Measurements from ENCODE around the gene LAT. TPM values are rescaled to one million over a fixed set of nuclear protein-coding genes. Genes with fewer than 3 reads are reported as not detected.
A peak's percentile ranks its signal among the peaks of the same experiment; 100 is the strongest.

LAT gene
- total and polyA plus RNA-seq, 3 donors from 2014 or later, result 7.4 to 9.0 (median 8.4) TPM

DNA sequence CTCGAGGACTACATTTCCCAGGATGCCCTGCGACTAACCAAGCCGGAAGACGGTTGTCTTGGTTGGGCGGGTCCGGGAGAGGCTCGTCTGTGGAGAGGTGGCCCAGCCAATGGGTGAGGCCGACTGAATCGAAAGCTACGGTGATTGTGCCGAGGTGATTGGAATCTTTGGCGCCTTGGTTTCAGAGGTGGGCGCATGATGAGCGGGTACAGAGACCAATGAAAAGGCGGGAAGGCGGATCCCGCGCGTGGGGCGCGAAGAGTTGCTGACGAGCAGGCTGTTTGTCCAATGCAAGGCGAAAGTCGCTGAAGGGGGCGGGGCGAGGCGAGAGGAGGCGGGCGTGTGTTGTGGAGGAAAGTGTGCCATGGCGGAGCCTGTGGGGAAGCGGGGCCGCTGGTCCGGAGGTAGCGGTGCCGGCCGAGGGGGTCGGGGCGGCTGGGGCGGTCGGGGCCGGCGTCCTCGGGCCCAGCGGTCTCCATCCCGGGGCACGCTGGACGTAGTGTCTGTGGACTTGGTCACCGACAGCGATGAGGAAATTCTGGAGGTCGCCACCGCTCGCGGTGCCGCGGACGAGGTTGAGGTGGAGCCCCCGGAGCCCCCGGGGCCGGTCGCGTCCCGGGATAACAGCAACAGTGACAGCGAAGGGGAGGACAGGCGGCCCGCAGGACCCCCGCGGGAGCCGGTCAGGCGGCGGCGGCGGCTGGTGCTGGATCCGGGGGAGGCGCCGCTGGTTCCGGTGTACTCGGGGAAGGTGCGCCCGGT, 34.0 kb upstream of the LAT start, which contains the start of gene NFATC2IP:
Gene NFATC2IP (plus strand): TSS at position 290 of the 762 bp plus-strand sequence. CDS start 75 bp downstream, at position 365.
- H3K36me3 ChIP-seq (ENCODE audit: low read depth, missing control alignments), result no peaks in the 10 kb centered on the region
- TF ChIP-seq, protein P1, sequence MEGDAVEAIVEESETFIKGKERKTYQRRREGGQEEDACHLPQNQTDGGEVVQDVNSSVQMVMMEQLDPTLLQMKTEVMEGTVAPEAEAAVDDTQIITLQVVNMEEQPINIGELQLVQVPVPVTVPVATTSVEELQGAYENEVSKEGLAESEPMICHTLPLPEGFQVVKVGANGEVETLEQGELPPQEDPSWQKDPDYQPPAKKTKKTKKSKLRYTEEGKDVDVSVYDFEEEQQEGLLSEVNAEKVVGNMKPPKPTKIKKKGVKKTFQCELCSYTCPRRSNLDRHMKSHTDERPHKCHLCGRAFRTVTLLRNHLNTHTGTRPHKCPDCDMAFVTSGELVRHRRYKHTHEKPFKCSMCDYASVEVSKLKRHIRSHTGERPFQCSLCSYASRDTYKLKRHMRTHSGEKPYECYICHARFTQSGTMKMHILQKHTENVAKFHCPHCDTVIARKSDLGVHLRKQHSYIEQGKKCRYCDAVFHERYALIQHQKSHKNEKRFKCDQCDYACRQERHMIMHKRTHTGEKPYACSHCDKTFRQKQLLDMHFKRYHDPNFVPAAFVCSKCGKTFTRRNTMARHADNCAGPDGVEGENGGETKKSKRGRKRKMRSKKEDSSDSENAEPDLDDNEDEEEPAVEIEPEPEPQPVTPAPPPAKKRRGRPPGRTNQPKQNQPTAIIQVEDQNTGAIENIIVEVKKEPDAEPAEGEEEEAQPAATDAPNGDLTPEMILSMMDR (IDR thresholded peaks at IDR 0.05), result no peak
- no peak for TF ChIP-seq POLR2A (IDR thresholded peaks at IDR 0.05)
- WGBS, 2 donors, result 0 to 1% methylated on average over 22 to 79 of the region's 79 CpGs
- intact Hi-C loops (cut with DNase I; ENCODE audit: low total_unique reads), result no loop called here
- peaks cover 9% of the 10 kb centered on the region for H3K4me1 ChIP-seq
- peak within 1 kb of the TSS; percentile 79 to 89 for H3K4me3 ChIP-seq
- peak within 1 kb of the TSS; percentile 80 to 84 for H3K27ac ChIP-seq
- no peaks in the 10 kb centered on the region for H3K9me3 ChIP-seq
- H3K27me3 ChIP-seq, result no peaks in the 10 kb centered on the region
- peak; percentile 100 for DNase-seq

DNA sequence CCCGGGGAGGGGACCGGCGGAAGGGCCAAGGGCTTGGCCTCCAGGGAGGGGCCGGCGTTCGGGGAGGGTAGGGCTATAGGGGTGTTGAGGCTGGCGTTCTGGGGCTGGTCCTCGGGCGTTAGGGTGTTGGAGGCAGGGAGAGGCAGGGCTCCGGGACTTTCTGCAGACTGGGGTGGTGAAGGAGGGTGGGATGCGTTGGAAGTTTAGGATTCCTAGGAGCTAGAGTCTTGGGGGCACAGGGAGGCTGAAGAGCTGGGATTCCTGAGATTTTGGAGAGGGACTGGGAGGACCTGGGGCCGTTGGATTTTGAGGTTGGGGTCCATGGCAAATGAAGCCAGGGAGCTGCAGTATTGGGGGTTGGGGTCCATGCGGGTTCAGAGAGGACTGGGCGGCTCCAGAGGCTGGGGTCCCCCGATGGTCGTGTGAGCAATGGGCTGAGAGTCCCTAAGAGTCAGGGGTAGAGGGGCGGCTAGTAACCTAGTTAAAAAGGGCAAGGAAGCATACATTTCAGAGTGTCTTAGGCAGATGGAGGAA, 33.4 kb upstream of the LAT start:
- H3K27me3 ChIP-seq, result no peaks in the 10 kb centered on the region
- peaks cover 9% of the 10 kb centered on the region for H3K4me1 ChIP-seq
- H3K4me3 ChIP-seq, result peak overlapping the region; percentile 79 to 89
- peak overlapping the region; percentile 80 to 84 for H3K27ac ChIP-seq
- H3K9me3 ChIP-seq, result no peaks in the 10 kb centered on the region
- no peaks in the 10 kb centered on the region for H3K36me3 ChIP-seq (ENCODE audit: low read depth, missing control alignments)
- intact Hi-C loops (cut with DNase I; ENCODE audit: low total_unique reads), result no loop called here
- DNase-seq, result no peak
- TF ChIP-seq, protein P1 (IDR thresholded peaks at IDR 0.05), result no peak
- TF ChIP-seq POLR2A (IDR thresholded peaks at IDR 0.05), result no peak
- WGBS, 2 donors, result 1 to 3% methylated on average over 17 of the region's 17 CpGs

DNA sequence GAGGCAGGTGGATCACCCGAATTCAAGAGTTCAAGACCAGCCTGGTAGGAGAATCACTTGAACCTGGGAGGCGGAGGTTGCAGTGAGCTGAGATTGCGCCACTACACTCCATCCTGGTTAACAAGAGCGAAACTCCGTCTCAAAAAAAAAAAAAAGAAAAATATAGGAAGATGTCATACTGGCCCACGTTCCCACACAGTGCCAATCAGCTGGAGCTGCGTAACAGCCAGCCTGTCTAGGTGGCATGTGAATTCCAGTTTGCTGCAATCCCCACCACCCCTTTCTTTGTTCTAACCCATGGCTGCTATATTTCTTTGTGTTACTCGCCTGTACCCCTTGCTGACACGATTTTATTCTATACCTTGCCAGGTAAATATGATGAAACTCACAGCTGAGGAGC, 26.6 kb upstream of the LAT start:
- intact Hi-C loops (cut with DNase I; ENCODE audit: low total_unique reads), result no loop called here
- no peaks in the 10 kb centered on the region for H3K27me3 ChIP-seq
- H3K4me1 ChIP-seq, result no peaks in the 10 kb centered on the region
- H3K9me3 ChIP-seq, result no peaks in the 10 kb centered on the region
- H3K36me3 ChIP-seq (ENCODE audit: low read depth, missing control alignments), result peaks cover under 1% of the 10 kb centered on the region
- no peak overlapping the region for H3K27ac ChIP-seq
- no peak overlapping the region for H3K4me3 ChIP-seq
- 93 to 94% methylated on average over 9 of the region's 9 CpGs for WGBS, 2 donors
- TF ChIP-seq POLR2A (IDR thresholded peaks at IDR 0.05), result no peak
- TF ChIP-seq, protein P1 (IDR thresholded peaks at IDR 0.05), result no peak
- no peak for DNase-seq

DNA sequence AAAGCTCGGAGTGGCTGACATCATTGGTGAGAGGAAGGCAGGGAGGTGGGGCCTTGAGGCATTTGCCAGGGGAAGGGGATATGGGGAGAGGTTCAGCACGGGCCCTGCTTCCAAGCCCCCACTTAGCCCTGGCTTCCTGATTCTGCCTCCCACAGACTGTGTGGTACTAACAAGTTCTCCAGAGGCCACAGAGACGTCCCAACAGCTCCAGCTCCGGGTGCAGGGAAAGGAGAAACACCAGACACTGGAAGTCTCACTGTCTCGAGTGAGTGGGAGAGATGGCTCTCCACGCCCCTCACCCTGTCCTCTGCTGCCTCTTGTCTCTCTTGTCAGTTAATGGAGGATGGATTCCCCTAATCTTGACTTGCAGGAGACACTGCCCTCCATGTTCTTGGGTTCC, 26.0 kb upstream of the LAT start:
- intact Hi-C loops (cut with DNase I; ENCODE audit: low total_unique reads), result no loop called here
- Histone ChIP-seq H3K4me1 (no peaks in the 10 kb centered on the region), H3K36me3 (ENCODE audit: low read depth, missing control alignments) (peaks cover 3% of the 10 kb centered on the region), H3K27ac (no peak overlapping the region), H3K4me3 (no peak overlapping the region), H3K9me3 (no peaks in the 10 kb centered on the region), H3K27me3 (no peaks in the 10 kb centered on the region)
- DNase-seq, result no peak
- 91 to 94% methylated on average over 5 to 6 of the region's 6 CpGs for WGBS, 2 donors
- TF ChIP-seq, protein P1 (IDR thresholded peaks at IDR 0.05), result no peak
- TF ChIP-seq POLR2A (IDR thresholded peaks at IDR 0.05), result no peak
